ENCODE measurements around the gene DMD. TPM values are rescaled to one million over a fixed set of nuclear protein-coding genes. Genes with fewer than 3 reads are reported as not detected.

Gene DMD
- total RNA-seq, 1 donor from 2014 or later: 2.5 TPM

- Histone ChIP-seq H3K27me3 (ENCODE audit: control insufficient read depth, insufficient read depth, low read length) (no peaks in the 10 kb centered on the region), H3K36me3 (ENCODE audit: control insufficient read depth, insufficient read depth, low read length) (no peaks in the 10 kb centered on the region), H3K4me3 (ENCODE audit: low read depth, low read length) (no peak overlapping the region)
- TF ChIP-seq CTCF (IDR thresholded peaks at IDR 0.05; ENCODE audit: insufficient read depth, low read length, poor library complexity, severe bottlenecking): no peak
- DNase-seq (ENCODE audit: low read depth): no peak
These were observed 1965.6 kb downstream of the DMD start for GRCh38 chrX:31245714-31246113.

- Histone ChIP-seq H3K4me3 (ENCODE audit: low read depth, low read length) (no peak overlapping the region), H3K27me3 (ENCODE audit: control insufficient read depth, insufficient read depth, low read length) (no peaks in the 10 kb centered on the region), H3K36me3 (ENCODE audit: control insufficient read depth, insufficient read depth, low read length) (no peaks in the 10 kb centered on the region)
- DNase-seq (ENCODE audit: low read depth): no peak
- no peak for TF ChIP-seq CTCF (IDR thresholded peaks at IDR 0.05; ENCODE audit: insufficient read depth, low read length, poor library complexity, severe bottlenecking)
These were observed 1967.5 kb downstream of the DMD start for GRCh38 chrX:31243804-31244203.

- no peak for DNase-seq (ENCODE audit: low read depth)
- no peaks in the 10 kb centered on the region for H3K27me3 ChIP-seq (ENCODE audit: control insufficient read depth, insufficient read depth, low read length)
- H3K4me3 ChIP-seq (ENCODE audit: low read depth, low read length): no peak overlapping the region
- no peak for TF ChIP-seq CTCF (IDR thresholded peaks at IDR 0.05; ENCODE audit: insufficient read depth, low read length, poor library complexity, severe bottlenecking)
- no peaks in the 10 kb centered on the region for H3K36me3 ChIP-seq (ENCODE audit: control insufficient read depth, insufficient read depth, low read length)
These were observed 1970.4 kb downstream of the DMD start for GRCh38 chrX:31240982-31241381.

GRCh38 chrX:31237189-31237588, 1974.2 kb downstream of the DMD start:
- no peak for TF ChIP-seq CTCF (IDR thresholded peaks at IDR 0.05; ENCODE audit: insufficient read depth, low read length, poor library complexity, severe bottlenecking)
- no peaks in the 10 kb centered on the region for H3K27me3 ChIP-seq (ENCODE audit: control insufficient read depth, insufficient read depth, low read length)
- DNase-seq (ENCODE audit: low read depth): no peak

GRCh38 chrX:31236231-31236630, 1975.1 kb downstream of the DMD start:
- TF ChIP-seq CTCF (IDR thresholded peaks at IDR 0.05; ENCODE audit: insufficient read depth, low read length, poor library complexity, severe bottlenecking): no peak
- Histone ChIP-seq H3K4me3 (ENCODE audit: low read depth, low read length) (no peak overlapping the region), H3K36me3 (ENCODE audit: control insufficient read depth, insufficient read depth, low read length) (no peaks in the 10 kb centered on the region), H3K27me3 (ENCODE audit: control insufficient read depth, insufficient read depth, low read length) (no peaks in the 10 kb centered on the region)
- DNase-seq (ENCODE audit: low read depth): no peak

More at GRCh38 chrX:31237189-31237588, 1974.2 kb downstream of the DMD start:
- Histone ChIP-seq H3K36me3 (ENCODE audit: control insufficient read depth, insufficient read depth, low read length) (no peaks in the 10 kb centered on the region), H3K4me3 (ENCODE audit: low read depth, low read length) (no peak overlapping the region)

- no peaks in the 10 kb centered on the region for H3K36me3 ChIP-seq (ENCODE audit: control insufficient read depth, insufficient read depth, low read length)
- H3K27me3 ChIP-seq (ENCODE audit: control insufficient read depth, insufficient read depth, low read length): no peaks in the 10 kb centered on the region
- TF ChIP-seq CTCF (IDR thresholded peaks at IDR 0.05; ENCODE audit: insufficient read depth, low read length, poor library complexity, severe bottlenecking): no peak
- no peak overlapping the region for H3K4me3 ChIP-seq (ENCODE audit: low read depth, low read length)
- DNase-seq (ENCODE audit: low read depth): no peak
These were observed 1977.3 kb downstream of the DMD start for GRCh38 chrX:31233941-31234496.

All from kidney epithelial cell (primary cell).